ENCODE data around the gene SORBS2. TPM values are rescaled to one million over a fixed set of nuclear protein-coding genes. Genes with fewer than 3 reads are reported as not detected.

SORBS2 gene
- total RNA-seq, 1 experiment from 2014 or later = 0.34 TPM

- H3K27ac ChIP-seq (ENCODE audit: low read depth, low read length) = no peak overlapping the region
- no peaks in the 10 kb centered on the region for H3K9me3 ChIP-seq (ENCODE audit: control insufficient read depth in 1 of 2, insufficient read depth in 1 of 2, low read depth in 1 of 2, low read length in 2 of 2)
- H3K4me3 ChIP-seq (replicated peaks in 1 of 2; ENCODE audit: low read depth in 1 of 2, low read length in 2 of 2) = no peak overlapping the region
- intact Hi-C loops (cut with micrococcal nuclease) = no loop called here
- H3K4me1 ChIP-seq (ENCODE audit: control insufficient read depth in 1 of 2, insufficient read depth in 2 of 2, low read length in 2 of 2) = no peaks in the 10 kb centered on the region
- H4K20me1 ChIP-seq (ENCODE audit: insufficient read depth) = no peaks in the 10 kb centered on the region
- no peaks in the 10 kb centered on the region for H3K79me2 ChIP-seq (ENCODE audit: insufficient read depth, low read length)
- TF ChIP-seq SP1 (IDR thresholded peaks at IDR 0.05; ENCODE audit: low read depth) (no peak), CBX3 (IDR thresholded peaks at IDR 0.05; ENCODE audit: low read depth) (no peak), MAX (IDR thresholded peaks at IDR 0.05) (no peak), REST (IDR thresholded peaks at IDR 0.05; ENCODE audit: low read depth) (no peak), POLR2A (IDR thresholded peaks at IDR 0.05; ENCODE audit: borderline replicate concordance, extremely low read depth, insufficient read depth, insufficient read length) (no peak), TCF7L2 (IDR thresholded peaks at IDR 0.05; ENCODE audit: borderline replicate concordance, extremely low read depth, insufficient read depth, insufficient read length) (no peak), POLR2AphosphoS5 (IDR thresholded peaks at IDR 0.05; ENCODE audit: low read depth, low read length) (no peak), ATF3 (IDR thresholded peaks at IDR 0.05) (no peak), CTCF (IDR thresholded peaks at IDR 0.05 in 2 of 3, conservative IDR thresholded peaks at IDR 0.05 in 1 of 3; ENCODE audit: borderline replicate concordance in 1 of 3, insufficient read depth in 1 of 3, low read depth in 2 of 3, low read length in 2 of 3) (no peak)
- CTCF ChIA-PET = no interaction called here
- BruUV-seq (replicated peaks) = no TSS peak
- no peaks in the 10 kb centered on the region for H3K9me2 ChIP-seq (ENCODE audit: insufficient read depth)
- H3K36me3 ChIP-seq (ENCODE audit: control insufficient read depth in 1 of 2, insufficient read depth in 2 of 2, low read length in 2 of 2) = no peaks in the 10 kb centered on the region
- DNase-seq (ENCODE audit: low read depth, low spot score) (no peak), ATAC-seq (no peak)
- H3K4me2 ChIP-seq (ENCODE audit: low read length) = no peak overlapping the region
- no peaks in the 10 kb centered on the region for H3K27me3 ChIP-seq (ENCODE audit: insufficient read depth, low read length)
- H3K9ac ChIP-seq (ENCODE audit: low read length) = no peak overlapping the region
- RAD21 ChIA-PET (ENCODE audit: low non-redundant PET in 1 of 2, low total read pairs in 2 of 2, uncharacterized antibody in 2 of 2, unreplicated experiment in 2 of 2) = no interaction called here
- POLR2A ChIA-PET = no interaction called here
- no peak overlapping the region for H2AFZ ChIP-seq (ENCODE audit: low read depth, low read length, poor library complexity, severe bottlenecking)
Observed at GRCh38 chr4:185822791-185823190, 10.8 kb upstream of the SORBS2 start.
